ENCODE measurements around the gene DYNLT5.

DYNLT5 gene

DNA sequence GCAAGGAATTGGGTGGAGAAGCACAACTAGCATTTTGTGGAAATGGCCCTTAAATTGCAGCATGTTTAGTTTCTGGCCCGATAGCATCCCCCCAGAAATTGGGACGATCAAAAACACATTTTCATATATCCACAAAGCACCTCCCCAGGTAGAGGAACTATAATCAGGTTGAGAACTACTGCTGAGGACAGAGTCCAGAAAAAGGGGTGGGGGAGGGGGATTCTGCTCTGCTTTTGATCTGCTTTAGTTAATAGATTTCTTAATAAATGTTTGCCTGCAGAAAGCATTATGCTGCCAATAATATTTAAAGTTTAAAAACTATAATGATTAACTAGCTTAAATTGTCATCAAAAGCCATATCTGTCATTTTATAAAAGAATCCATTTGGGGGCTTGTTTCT lies 14.4 kb upstream of the DYNLT5 start:
- Histone ChIP-seq H3K27ac (no peak overlapping the region), H3K4me1 (ENCODE audit: control insufficient read depth in 1 of 2, insufficient read depth in 1 of 2, low read depth in 1 of 2, low read length in 1 of 2) (peaks cover 16 to 21% of the 10 kb centered on the region in 2 experiments), H3K9me3 (no peaks in the 10 kb centered on the region), H3K4me3 (ENCODE audit: low read depth in 1 of 2, low read length in 1 of 2) (no peak overlapping the region), H3K36me3 (no peaks in the 10 kb centered on the region), H3K27me3 (no peaks in the 10 kb centered on the region)
- TF ChIP-seq, protein P1, sequence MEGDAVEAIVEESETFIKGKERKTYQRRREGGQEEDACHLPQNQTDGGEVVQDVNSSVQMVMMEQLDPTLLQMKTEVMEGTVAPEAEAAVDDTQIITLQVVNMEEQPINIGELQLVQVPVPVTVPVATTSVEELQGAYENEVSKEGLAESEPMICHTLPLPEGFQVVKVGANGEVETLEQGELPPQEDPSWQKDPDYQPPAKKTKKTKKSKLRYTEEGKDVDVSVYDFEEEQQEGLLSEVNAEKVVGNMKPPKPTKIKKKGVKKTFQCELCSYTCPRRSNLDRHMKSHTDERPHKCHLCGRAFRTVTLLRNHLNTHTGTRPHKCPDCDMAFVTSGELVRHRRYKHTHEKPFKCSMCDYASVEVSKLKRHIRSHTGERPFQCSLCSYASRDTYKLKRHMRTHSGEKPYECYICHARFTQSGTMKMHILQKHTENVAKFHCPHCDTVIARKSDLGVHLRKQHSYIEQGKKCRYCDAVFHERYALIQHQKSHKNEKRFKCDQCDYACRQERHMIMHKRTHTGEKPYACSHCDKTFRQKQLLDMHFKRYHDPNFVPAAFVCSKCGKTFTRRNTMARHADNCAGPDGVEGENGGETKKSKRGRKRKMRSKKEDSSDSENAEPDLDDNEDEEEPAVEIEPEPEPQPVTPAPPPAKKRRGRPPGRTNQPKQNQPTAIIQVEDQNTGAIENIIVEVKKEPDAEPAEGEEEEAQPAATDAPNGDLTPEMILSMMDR (IDR thresholded peaks at IDR 0.05): no peak

DNA sequence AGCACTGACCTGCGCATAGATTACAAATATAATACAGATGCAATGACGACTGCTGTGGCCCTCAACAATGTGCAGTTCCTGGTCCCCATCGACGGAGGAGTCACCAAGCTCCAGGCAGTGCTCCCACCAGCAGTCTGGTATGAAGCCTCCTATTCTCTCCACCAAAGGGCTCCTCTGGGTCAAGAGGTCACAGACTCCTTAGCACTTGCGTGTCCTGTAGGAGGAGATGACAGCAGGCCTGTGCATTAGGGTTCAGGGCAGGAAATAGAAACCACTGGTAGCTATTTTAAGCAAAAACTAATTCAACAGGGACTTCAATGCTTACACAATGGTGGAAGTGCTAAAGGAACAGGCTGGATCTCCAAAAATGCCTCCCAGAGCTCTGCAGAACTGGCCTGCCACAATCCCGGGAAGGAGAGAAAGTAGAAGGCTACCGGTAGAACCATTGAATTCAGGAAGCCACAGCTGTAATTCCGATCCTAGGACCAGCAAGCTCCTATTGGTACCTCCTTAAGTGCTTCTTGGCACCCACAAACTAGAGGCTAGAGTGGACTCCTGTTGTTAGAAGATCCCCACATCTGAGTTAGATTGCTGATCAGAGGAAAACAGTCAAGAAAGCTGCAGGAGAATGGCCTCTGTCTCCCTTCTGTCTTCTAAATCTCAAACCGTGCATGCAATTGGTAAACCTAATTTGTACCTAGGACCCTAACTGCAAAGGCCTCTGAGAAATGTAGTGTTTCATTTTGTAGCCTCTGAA lies 12.7 kb upstream of the DYNLT5 start:
- Histone ChIP-seq H3K36me3 (no peaks in the 10 kb centered on the region), H3K27me3 (no peaks in the 10 kb centered on the region), H3K4me1 (ENCODE audit: control insufficient read depth in 1 of 2, insufficient read depth in 1 of 2, low read depth in 1 of 2, low read length in 1 of 2) (peaks cover 7 to 11% of the 10 kb centered on the region in 2 experiments), H3K27ac (no peak overlapping the region), H3K4me3 (ENCODE audit: low read depth in 1 of 2, low read length in 1 of 2) (no peak overlapping the region), H3K9me3 (no peaks in the 10 kb centered on the region)
- TF ChIP-seq, protein P1 (IDR thresholded peaks at IDR 0.05): no peak

DNA sequence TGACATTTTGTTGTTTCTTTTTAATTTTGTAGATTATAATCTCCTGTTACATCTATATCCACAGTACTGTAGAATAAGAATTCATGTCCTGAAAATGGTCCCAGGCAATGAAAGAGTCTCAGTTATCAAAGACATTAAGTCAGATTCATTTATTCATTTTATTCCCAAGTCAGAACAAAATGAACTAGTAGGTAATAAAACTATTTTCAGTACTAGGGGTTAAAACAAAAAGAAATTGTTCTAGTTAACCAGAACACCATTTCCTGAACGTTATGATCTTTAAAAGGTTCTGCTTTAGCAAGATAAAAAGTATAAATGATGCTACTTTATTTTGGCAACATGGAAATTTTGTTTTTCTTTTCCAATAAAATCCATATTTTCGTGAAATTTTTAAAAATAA lies 6.8 kb upstream of the DYNLT5 start:
- Histone ChIP-seq H3K27ac (no peak overlapping the region), H3K36me3 (no peaks in the 10 kb centered on the region), H3K4me3 (ENCODE audit: low read depth in 1 of 2, low read length in 1 of 2) (no peak overlapping the region), H3K4me1 (ENCODE audit: control insufficient read depth in 1 of 2, insufficient read depth in 1 of 2, low read depth in 1 of 2, low read length in 1 of 2) (peaks cover 3 to 9% of the 10 kb centered on the region in 2 experiments), H3K27me3 (no peaks in the 10 kb centered on the region), H3K9me3 (no peaks in the 10 kb centered on the region)
- TF ChIP-seq, protein P1 (IDR thresholded peaks at IDR 0.05): no peak

DNA sequence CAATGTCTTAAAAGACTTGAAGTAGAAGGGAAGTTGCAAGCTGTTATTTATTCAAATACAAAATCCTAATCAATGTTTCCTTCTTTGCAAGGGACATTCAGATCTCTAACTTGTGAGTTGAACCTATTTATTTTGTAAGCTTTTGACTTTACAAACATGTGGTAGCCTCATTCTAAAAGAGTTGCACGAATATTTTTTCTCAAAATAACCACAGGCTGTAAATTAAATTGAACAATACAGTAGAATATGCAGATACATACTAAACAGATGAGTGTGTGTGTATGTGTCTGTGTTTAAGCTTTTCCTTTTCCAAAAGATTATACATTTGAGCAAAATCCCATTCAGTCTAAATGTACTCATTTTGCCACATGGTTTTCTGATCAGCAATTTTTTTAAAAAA lies 4.8 kb upstream of the DYNLT5 start:
- TF ChIP-seq, protein P1 (IDR thresholded peaks at IDR 0.05): no peak
- peaks cover 22 to 27% of the 10 kb centered on the region in 2 experiments for H3K4me1 ChIP-seq (ENCODE audit: control insufficient read depth in 1 of 2, insufficient read depth in 1 of 2, low read depth in 1 of 2, low read length in 1 of 2)
- H3K9me3 ChIP-seq: no peaks in the 10 kb centered on the region
- no peaks in the 10 kb centered on the region for H3K36me3 ChIP-seq
- H3K27ac ChIP-seq: no peak overlapping the region
- no peak overlapping the region for H3K4me3 ChIP-seq (ENCODE audit: low read depth in 1 of 2, low read length in 1 of 2)
- H3K27me3 ChIP-seq: no peaks in the 10 kb centered on the region

DNA sequence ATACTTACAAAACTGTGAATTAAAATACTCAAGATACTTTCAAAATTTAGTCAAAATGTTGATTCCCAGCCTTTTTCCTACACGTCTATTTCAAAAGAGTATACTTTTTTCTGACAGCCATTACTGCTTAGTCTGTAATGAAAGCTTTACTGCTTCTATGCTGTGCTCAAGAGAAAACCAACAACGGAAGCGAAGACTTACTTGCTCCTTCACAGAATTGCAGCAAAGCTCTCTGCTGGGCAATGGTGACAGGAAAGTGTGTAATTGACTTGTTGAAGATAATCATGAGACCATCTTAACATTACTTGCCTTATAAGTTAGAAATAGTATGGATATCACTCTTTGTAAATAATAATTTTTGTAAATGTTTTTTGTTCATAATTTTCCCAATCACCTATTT lies 1.7 kb upstream of the DYNLT5 start:
- H3K27ac ChIP-seq: peak overlapping the region; percentile 61
- no peaks in the 10 kb centered on the region for H3K27me3 ChIP-seq

More for the DNA sequence above, 1.7 kb upstream of the DYNLT5 start:
- Histone ChIP-seq H3K4me1 (ENCODE audit: control insufficient read depth in 1 of 2, insufficient read depth in 1 of 2, low read depth in 1 of 2, low read length in 1 of 2) (peaks cover 28 to 43% of the 10 kb centered on the region in 2 experiments), H3K9me3 (no peaks in the 10 kb centered on the region), H3K4me3 (ENCODE audit: low read depth in 1 of 2, low read length in 1 of 2) (no peak overlapping the region), H3K36me3 (no peaks in the 10 kb centered on the region)
- TF ChIP-seq, protein P1 (IDR thresholded peaks at IDR 0.05): no peak

Data from neutrophil (primary cell).